HepG2 (cell line): Measurements from ENCODE around the gene LRRTM2.

Experiments used
- ATF2 ChIP-seq: sonication (generic); formaldehyde crosslinking; IDR thresholded peaks from 2 replicates; pipeline ENCODE4 v1.4.0; 2020; ENCODE audit warnings: missing genetic modification reagents
- CTCF ChIP-seq: sonication (generic); formaldehyde crosslinking; IDR thresholded peaks from 2 replicates; pipeline ENCODE4 v1.5.0; 2020; ENCODE audit warnings: mild to moderate bottlenecking, missing genetic modification reagents, moderate library complexity
- MEIS2 ChIP-seq: sonication (generic); formaldehyde crosslinking; IDR thresholded peaks from 2 replicates; pipeline ENCODE4 v1.9.0; 2021; ENCODE audit warnings: mild to moderate bottlenecking, missing genetic modification reagents
- NR0B2 ChIP-seq: sonication (generic); formaldehyde crosslinking; IDR thresholded peaks from 2 replicates; pipeline ENCODE4 v1.4.0; 2020; ENCODE audit warnings: mild to moderate bottlenecking, missing genetic modification reagents
- POLR2A ChIP-seq, 2 experiments: IDR thresholded peaks; 2 replicates each; pipeline ENCODE4 v1.6.1; 2011; ENCODE audit warnings: low read depth in 2 of 2, low read length in 2 of 2, mild to moderate bottlenecking in 1 of 2, moderate library complexity in 1 of 2; ENCODE audit not compliant: insufficient read depth in 1 of 2
- PRDM4 ChIP-seq: sonication (generic); formaldehyde crosslinking; IDR thresholded peaks from 2 replicates; pipeline ENCODE4 v1.9.0; 2021; ENCODE audit warnings: missing genetic modification reagents, borderline replicate concordance
- SKIL ChIP-seq: sonication (generic); formaldehyde crosslinking; IDR thresholded peaks from 2 replicates; pipeline ENCODE4 v1.8.0; 2022; ENCODE audit warnings: missing genetic modification reagents, mild to moderate bottlenecking, moderate library complexity, borderline replicate concordance
- SRF ChIP-seq: IDR thresholded peaks from 2 replicates; pipeline ENCODE4 v1.6.1; 2011; ENCODE audit warnings: mild to moderate bottlenecking, low read depth, low read length, moderate library complexity
- TCF12 ChIP-seq, 2 experiments: fragments of 450-650 bp in 1 of 2; sonication (generic) in 1 of 2; formaldehyde crosslinking in 1 of 2; IDR thresholded peaks; 2 replicates each; pipeline versions ENCODE4 v1.6.1 to v1.8.0; 2017 to 2022; ENCODE audit warnings: antibody characterized with exemption in 1 of 2, mild to moderate bottlenecking in 1 of 2, missing genetic modification reagents in 1 of 2, moderate library complexity in 1 of 2
- THAP11 ChIP-seq: IDR thresholded peaks from 2 replicates; pipeline ENCODE4 v1.6.1; 2016; ENCODE audit warnings: missing biosample characterization, missing genetic modification reagents
- THRA ChIP-seq: sonication (generic); formaldehyde crosslinking; IDR thresholded peaks from 2 replicates; pipeline ENCODE4 v1.4.0; 2020; ENCODE audit warnings: missing genetic modification reagents, borderline replicate concordance
- UBTF ChIP-seq: sonication (generic); formaldehyde crosslinking; IDR thresholded peaks from 2 replicates; pipeline ENCODE4 v1.4.0; 2020; ENCODE audit warnings: mild to moderate bottlenecking, missing genetic modification reagents
- ZNF687 ChIP-seq: sonication (generic); formaldehyde crosslinking; IDR thresholded peaks from 2 replicates; pipeline ENCODE4 v1.5.1; 2020; ENCODE audit warnings: mild to moderate bottlenecking, missing genetic modification reagents, moderate library complexity
- ZNF747 ChIP-seq: sonication (generic); formaldehyde crosslinking; IDR thresholded peaks from 2 replicates; pipeline ENCODE4 v1.8.1; 2023; ENCODE audit warnings: missing genetic modification reagents, mild to moderate bottlenecking, borderline replicate concordance

- no peak for TF ChIP-seq POLR2A (IDR thresholded peaks at IDR 0.05; ENCODE audit: insufficient read depth in 1 of 2, low read depth in 2 of 2, low read length in 2 of 2)
- no peak for TF ChIP-seq CTCF (CRISPR knock-in tag)
- TF ChIP-seq SKIL (CRISPR knock-in tag): no peak
- no peak for TF ChIP-seq THAP11 (CRISPR knock-in tag)
- TF ChIP-seq THRA: no peak
- TF ChIP-seq SRF: no peak
- TF ChIP-seq ATF2: no peak
- TF ChIP-seq NR0B2 (CRISPR knock-in tag): no peak
- no peak for TF ChIP-seq UBTF
- TF ChIP-seq ZNF687: no peak
- TF ChIP-seq PRDM4 (CRISPR knock-in tag): no peak
- TF ChIP-seq TCF12 (IDR thresholded peaks at IDR 0.05): no peak
- TF ChIP-seq TCF12 (CRISPR knock-in tag; IDR thresholded peaks at IDR 0.05): no peak
- TF ChIP-seq MEIS2 (CRISPR knock-in tag): no peak
- TF ChIP-seq ZNF747 (CRISPR knock-in tag): no peak
These were observed 35.5 kb upstream of the LRRTM2 start for GRCh38 chr5:138910546-138911185.
